T-helper 17 cell (primary cell): Measurements from ENCODE around the gene TMEM80. TPM values are rescaled to one million over a fixed set of nuclear protein-coding genes. Genes with fewer than 3 reads are reported as not detected.
"Not testable (repeated sequence)": the region's sequence is repeated elsewhere in the genome, so short reads cannot be mapped to it uniquely, and the experiment has no call there.

ENCODE experiments used
- ATAC-seq: fragments of 150-1000 bp; cut with Tn5 transposase; 2 replicates; pipeline ENCODE4 v1.10.0; 2021; ENCODE audit warnings: mild to moderate bottlenecking, moderate library complexity
- DNase-seq, 3 donors: peaks; one replicate each; pipeline versions ENCODE4 v3.0.0 to v3.0.0-alpha.2; 2020 to 2021
- H3K9me3 ChIP-seq: one replicate; pipeline ENCODE4 v1.7.0; 2013; ENCODE audit warnings: low read length, mild to moderate bottlenecking; ENCODE audit not compliant: control insufficient read depth, poor library complexity, severe bottlenecking
- H3K27ac Mint-ChIP-seq: one replicate; pipeline ENCODE4 v1.8.0; 2022; ENCODE audit warnings: mild to moderate bottlenecking, moderate library complexity, mixed read lengths
- H3K27me3 Mint-ChIP-seq: one replicate; pipeline ENCODE4 v1.8.0; 2022; ENCODE audit warnings: mixed read lengths
- H3K36me3 Mint-ChIP-seq: one replicate; pipeline ENCODE4 v1.8.0; 2022; ENCODE audit warnings: low read depth, mixed read lengths
- H3K4me1 Mint-ChIP-seq: one replicate; pipeline ENCODE4 v1.8.0; 2022; ENCODE audit warnings: mild to moderate bottlenecking, mixed read lengths
- H3K4me3 Mint-ChIP-seq: one replicate; pipeline ENCODE4 v1.8.0; 2022; ENCODE audit warnings: mild to moderate bottlenecking, moderate library complexity, mixed read lengths
- total RNA-seq, 4 donors: library from RNA in 2 of 4; stranded (reverse) in 2 of 4; gene quantifications; one replicate each; pipeline ENCODE4 v1.2.3 and lab custom pipeline; 2022 to 2026

Gene TMEM80
- 10 to 100 TPM; 20.8 to 21.3 TPM for total RNA-seq
- total RNA-seq (lab: John Stamatoyannopoulos, UW): 10.4 to 16.3 reads per million in 2 donors

DNA sequence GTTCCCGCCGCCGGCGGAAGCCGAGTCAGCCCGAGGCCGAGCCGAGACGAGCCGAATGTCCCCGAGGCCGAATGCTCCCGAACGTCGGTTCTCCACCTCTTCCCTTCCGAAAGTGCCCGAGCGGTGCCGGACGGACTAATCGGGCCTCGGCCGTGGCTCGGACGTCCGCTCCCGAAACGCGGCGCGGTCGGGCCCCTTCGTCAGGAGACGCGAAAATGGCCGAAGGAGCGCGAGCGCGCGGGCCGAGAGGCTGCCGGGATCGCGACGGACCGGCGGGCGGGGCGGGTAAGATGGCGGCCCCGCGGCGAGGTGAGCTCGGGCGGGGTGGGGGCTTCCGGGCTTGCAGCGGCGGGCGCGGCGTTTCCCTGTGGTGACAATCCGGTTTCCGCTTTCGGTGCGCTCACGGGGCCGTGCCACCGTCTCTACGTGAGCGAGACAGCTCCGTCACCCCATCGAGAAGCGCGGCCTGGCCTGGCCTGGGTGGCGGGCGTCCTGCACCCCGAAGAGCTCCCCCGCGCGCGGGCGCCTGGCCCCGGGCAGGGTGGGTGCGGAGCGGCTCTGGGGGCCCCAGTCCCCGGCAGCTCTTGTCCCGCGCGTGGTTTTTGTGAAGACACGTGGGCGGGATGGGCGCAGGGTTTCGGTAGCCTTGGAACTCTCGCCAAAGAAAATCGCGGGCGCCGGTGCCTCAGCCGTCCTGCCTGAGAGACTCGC is at the start of gene TMEM80:
TSS of gene TMEM80 (plus strand) at position 279 of the 711 bp plus-strand sequence. CDS start at position 291, 12 bp downstream.
- ATAC-seq (peak; percentile 75), DNase-seq (peak; percentile 95 to 97 (median 95))
- peak within 1 kb of the TSS; percentile 80 for H3K4me3 Mint-ChIP-seq
- peaks cover 35% of the 10 kb centered on the region for H3K4me1 Mint-ChIP-seq
- H3K27me3 Mint-ChIP-seq: no peaks in the 10 kb centered on the region
- H3K36me3 Mint-ChIP-seq: no peaks in the 10 kb centered on the region
- no peaks in the 10 kb centered on the region for H3K9me3 ChIP-seq
- peak within 1 kb of the TSS; percentile 91 for H3K27ac Mint-ChIP-seq

DNA sequence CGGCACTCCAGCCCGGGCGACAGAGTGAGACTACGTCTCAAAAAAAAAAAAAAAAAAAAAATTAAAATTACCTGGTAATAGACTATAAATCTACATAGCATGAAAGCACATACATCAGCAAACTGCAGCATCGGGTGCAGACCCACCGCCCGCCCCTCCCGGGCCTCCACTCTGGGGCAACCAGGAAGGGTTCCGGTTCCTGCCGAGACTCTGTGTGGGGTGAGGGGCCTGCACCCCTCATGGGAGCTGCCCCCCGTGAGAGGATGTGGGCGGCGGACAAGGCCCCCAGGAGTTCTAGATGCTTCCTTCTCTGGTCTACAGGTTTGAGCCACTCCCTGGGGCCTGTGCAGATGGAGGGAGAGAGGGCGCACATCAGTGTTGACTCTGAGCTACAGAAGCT is 49.4 kb upstream of the TMEM80 start:
- H3K27ac Mint-ChIP-seq: no peak overlapping the region
- no peaks in the 10 kb centered on the region for H3K27me3 Mint-ChIP-seq
- no peaks in the 10 kb centered on the region for H3K9me3 ChIP-seq
- peaks cover 2% of the 10 kb centered on the region for H3K4me1 Mint-ChIP-seq
- ATAC-seq (no peak), DNase-seq (no peak)
- no peaks in the 10 kb centered on the region for H3K36me3 Mint-ChIP-seq
- no peak overlapping the region for H3K4me3 Mint-ChIP-seq

GRCh38 chr11:647672-648158 is 47.9 kb upstream of the TMEM80 start:
- ATAC-seq, H3K9me3 ChIP-seq, H3K4me3 Mint-ChIP-seq, H3K27me3 Mint-ChIP-seq, H3K36me3 Mint-ChIP-seq, H3K27ac Mint-ChIP-seq, H3K4me1 Mint-ChIP-seq, DNase-seq: not testable (repeated sequence)

- Mint-ChIP-seq H3K27ac (no peak overlapping the region), H3K36me3 (peaks cover 2% of the 10 kb centered on the region), H3K27me3 (no peaks in the 10 kb centered on the region), H3K4me1 (peaks cover 3% of the 10 kb centered on the region), H3K4me3 (no peak overlapping the region)
- ATAC-seq (no peak), DNase-seq (no peak)
- H3K9me3 ChIP-seq: no peaks in the 10 kb centered on the region
Observed at GRCh38 chr11:650482-650881, 45.1 kb upstream of the TMEM80 start.

DNA sequence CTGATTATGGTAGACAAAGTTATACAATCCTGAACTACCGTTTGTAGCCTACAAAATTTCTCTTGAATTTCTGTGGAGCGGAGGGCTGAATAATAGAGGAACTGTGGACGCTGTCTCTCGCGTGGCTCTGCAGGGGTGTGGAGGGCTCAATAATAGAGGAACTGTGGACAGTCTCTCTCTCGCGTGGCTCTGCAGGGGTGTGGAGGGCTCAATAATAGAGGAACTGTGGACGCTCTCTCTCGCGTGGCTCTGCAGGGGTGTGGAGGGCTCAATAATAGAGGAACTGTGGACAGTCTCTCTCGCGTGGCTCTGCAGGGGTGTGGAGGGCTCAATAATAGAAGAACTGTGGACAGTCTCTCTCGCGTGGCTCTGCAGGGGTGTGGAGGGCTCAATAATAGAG is 42.5 kb upstream of the TMEM80 start:
- not testable (repeated sequence) for H3K4me3 Mint-ChIP-seq, H3K4me1 Mint-ChIP-seq, H3K9me3 ChIP-seq, DNase-seq, H3K27me3 Mint-ChIP-seq, H3K36me3 Mint-ChIP-seq, ATAC-seq
- H3K27ac Mint-ChIP-seq: peak overlapping the region; percentile 37

DNA sequence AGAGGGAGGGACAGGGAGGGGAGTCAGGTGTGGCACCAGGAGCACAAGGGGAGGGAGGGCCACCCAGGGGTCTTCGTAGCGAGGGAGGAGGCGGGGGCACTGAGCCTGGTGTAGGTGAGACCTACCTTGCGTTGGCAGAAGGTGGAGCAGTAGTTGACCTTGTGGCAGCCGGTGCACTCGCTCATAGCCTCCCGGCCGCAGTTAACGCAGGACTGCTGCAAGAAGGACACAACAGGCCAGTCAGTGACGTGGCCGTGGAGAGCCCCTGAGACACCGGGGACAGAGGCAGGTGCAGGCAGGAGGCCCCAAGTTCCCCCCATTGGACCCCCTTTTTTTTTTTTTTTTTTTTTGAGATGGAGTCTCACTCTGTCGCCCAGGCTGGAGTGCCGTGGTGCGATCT is 41.8 kb upstream of the TMEM80 start:
- Mint-ChIP-seq H3K27me3 (no peaks in the 10 kb centered on the region), H3K4me1 (peaks cover 3% of the 10 kb centered on the region), H3K4me3 (no peak overlapping the region), H3K27ac (peak overlapping the region; percentile 37), H3K36me3 (peaks cover 2% of the 10 kb centered on the region)
- no peak for ATAC-seq
- no peaks in the 10 kb centered on the region for H3K9me3 ChIP-seq
- no peak for DNase-seq

GRCh38 chr11:654444-654843 is 41.2 kb upstream of the TMEM80 start:
- not testable (repeated sequence) for H3K27me3 Mint-ChIP-seq, H3K4me3 Mint-ChIP-seq, H3K4me1 Mint-ChIP-seq, H3K27ac Mint-ChIP-seq, ATAC-seq, H3K36me3 Mint-ChIP-seq, H3K9me3 ChIP-seq, DNase-seq

GRCh38 chr11:655036-655726 is 40.4 kb upstream of the TMEM80 start:
- H3K27me3 Mint-ChIP-seq: no peaks in the 10 kb centered on the region
- no peak overlapping the region for H3K4me3 Mint-ChIP-seq
- no peaks in the 10 kb centered on the region for H3K9me3 ChIP-seq
- no peak overlapping the region for H3K27ac Mint-ChIP-seq
- DNase-seq (no peak), ATAC-seq (no peak)
- peaks cover 3% of the 10 kb centered on the region for H3K4me1 Mint-ChIP-seq
- peaks cover 2% of the 10 kb centered on the region for H3K36me3 Mint-ChIP-seq

DNA sequence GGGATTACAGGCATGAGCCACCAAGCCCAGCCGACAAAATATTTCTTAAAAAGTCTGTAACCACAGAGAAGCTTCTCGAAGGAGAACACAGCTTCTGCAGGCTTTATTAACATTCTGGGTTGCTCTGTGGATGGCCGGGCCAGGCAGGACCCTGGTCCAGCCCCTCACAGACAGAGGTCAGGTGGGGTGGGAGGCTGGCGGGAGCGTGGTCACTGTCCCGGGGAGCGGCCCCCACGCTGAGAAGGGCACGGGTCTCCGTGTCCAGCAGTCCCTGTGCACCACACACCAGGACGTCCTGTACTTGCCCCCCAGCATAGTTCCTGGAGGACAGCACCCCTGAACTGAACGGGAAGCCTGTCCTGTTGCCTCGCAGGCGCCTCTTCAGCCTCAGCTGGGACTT is 39.2 kb upstream of the TMEM80 start:
- Mint-ChIP-seq H3K36me3 (peaks cover under 1% of the 10 kb centered on the region), H3K27ac (no peak overlapping the region), H3K4me3 (no peak overlapping the region), H3K4me1 (peaks cover 1% of the 10 kb centered on the region), H3K27me3 (no peaks in the 10 kb centered on the region)
- no peaks in the 10 kb centered on the region for H3K9me3 ChIP-seq
- no peak for ATAC-seq
- DNase-seq: no peak

GRCh38 chr11:656866-657265 is 38.8 kb upstream of the TMEM80 start:
- Mint-ChIP-seq H3K27me3 (no peaks in the 10 kb centered on the region), H3K36me3 (no peaks in the 10 kb centered on the region), H3K4me3 (no peak overlapping the region), H3K27ac (no peak overlapping the region), H3K4me1 (no peaks in the 10 kb centered on the region)
- DNase-seq (no peak), ATAC-seq (no peak)
- H3K9me3 ChIP-seq: no peaks in the 10 kb centered on the region

DNA sequence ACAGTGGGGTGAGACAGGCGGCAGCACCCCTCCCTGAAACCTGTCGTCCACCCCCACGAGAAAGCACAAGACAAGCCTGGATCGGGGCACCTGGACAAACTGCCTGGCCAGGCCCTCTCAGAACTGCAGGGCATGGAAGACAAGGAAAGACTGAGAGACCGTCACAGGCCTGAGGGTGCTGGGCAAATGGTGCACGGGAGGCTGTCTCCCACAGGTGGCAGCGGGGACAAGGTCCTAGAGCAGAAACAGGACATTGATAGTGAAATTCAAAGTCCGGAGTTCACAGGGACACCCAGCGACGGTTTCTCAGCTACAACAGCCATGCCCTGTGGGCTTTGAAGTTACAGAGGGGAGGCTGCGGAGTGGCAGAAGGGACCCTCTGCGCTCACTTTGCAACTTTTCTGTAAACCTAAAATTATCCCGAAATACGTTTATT is 37.9 kb upstream of the TMEM80 start:
- DNase-seq: no peak
- no peak overlapping the region for H3K27ac Mint-ChIP-seq
- no peak for ATAC-seq
- H3K27me3 Mint-ChIP-seq: no peaks in the 10 kb centered on the region
- H3K4me1 Mint-ChIP-seq: peaks cover 3% of the 10 kb centered on the region
- no peaks in the 10 kb centered on the region for H3K9me3 ChIP-seq
- no peak overlapping the region for H3K4me3 Mint-ChIP-seq
- H3K36me3 Mint-ChIP-seq: no peaks in the 10 kb centered on the region

DNA sequence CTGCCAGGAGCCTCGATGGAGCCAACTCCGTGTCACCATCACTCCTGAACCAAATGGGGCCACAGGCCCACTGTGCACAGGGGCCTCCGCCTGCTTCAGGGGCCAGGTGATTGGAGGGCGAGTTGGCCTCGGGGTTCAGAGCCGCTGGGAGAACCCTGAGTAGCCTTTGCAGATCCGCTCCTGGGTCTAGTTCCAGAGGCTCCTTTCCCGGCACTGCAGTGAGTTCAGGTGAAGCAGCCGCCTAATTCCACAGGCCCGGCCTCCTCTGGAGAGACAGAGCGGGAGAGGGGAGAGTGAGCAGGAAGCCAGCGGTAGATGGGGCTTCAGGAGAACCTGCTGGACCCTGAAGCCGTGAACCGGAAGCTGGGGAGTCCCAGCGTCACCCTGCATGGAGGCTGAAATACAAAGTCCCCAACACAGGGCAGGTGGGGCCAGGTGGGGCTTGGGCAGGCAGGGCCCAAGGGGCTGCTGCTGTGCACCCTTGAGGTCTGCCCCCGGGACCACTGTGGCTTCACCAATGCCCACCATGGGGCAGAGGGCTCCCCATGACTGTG is 36.0 kb upstream of the TMEM80 start:
- Mint-ChIP-seq H3K4me3 (no peak overlapping the region), H3K4me1 (peaks cover 4% of the 10 kb centered on the region), H3K36me3 (no peaks in the 10 kb centered on the region), H3K27ac (no peak overlapping the region), H3K27me3 (no peaks in the 10 kb centered on the region)
- no peaks in the 10 kb centered on the region for H3K9me3 ChIP-seq
- DNase-seq (no peak), ATAC-seq (no peak)

- no peaks in the 10 kb centered on the region for H3K9me3 ChIP-seq
- no peak overlapping the region for H3K4me3 Mint-ChIP-seq
- DNase-seq: no peak
- no peaks in the 10 kb centered on the region for H3K27me3 Mint-ChIP-seq
- H3K36me3 Mint-ChIP-seq: no peaks in the 10 kb centered on the region
- no peak for ATAC-seq
- H3K27ac Mint-ChIP-seq: no peak overlapping the region
- H3K4me1 Mint-ChIP-seq: peaks cover 4% of the 10 kb centered on the region
Observed at GRCh38 chr11:660281-660680, 35.3 kb upstream of the TMEM80 start.
